Activated CD8-positive, alpha-beta memory T cell treated with anti-CD3 and anti-CD28 coated beads, Interleukin-2, amount 50 U/mL, for 1 hour (primary cell): Measurements from ENCODE around the gene RGS11.
"Not testable (repeated sequence)": the region's sequence is repeated elsewhere in the genome, so short reads cannot be mapped to it uniquely, and the experiment has no call there.

Experiments used
- DNase-seq: peaks from one replicate; pipeline ENCODE4 v3.0.0-alpha.2; 2020; ENCODE audit errors: extremely low read depth

RGS11 gene

GRCh38 chr16:263182-263774, 12.5 kb downstream of the RGS11 start:
- DNase-seq = no peak

GRCh38 chr16:262121-262745, 13.5 kb downstream of the RGS11 start:
- DNase-seq = no peak

- no peak for DNase-seq
Observed at GRCh38 chr16:261031-261691, 14.6 kb downstream of the RGS11 start.

GRCh38 chr16:260326-260725, 15.4 kb downstream of the RGS11 start:
- no peak for DNase-seq

- DNase-seq = no peak
Observed at GRCh38 chr16:259814-260253, 15.9 kb downstream of the RGS11 start.

GRCh38 chr16:259226-259625, 16.5 kb downstream of the RGS11 start:
- no peak for DNase-seq

GRCh38 chr16:258091-258490, 17.7 kb downstream of the RGS11 start:
- DNase-seq = not testable (repeated sequence)

- DNase-seq = no peak
Observed at GRCh38 chr16:255183-255582, 20.6 kb downstream of the RGS11 start.

GRCh38 chr16:254461-254860, 21.3 kb downstream of the RGS11 start:
- no peak for DNase-seq

GRCh38 chr16:253833-254232, 21.9 kb downstream of the RGS11 start:
- DNase-seq = no peak

GRCh38 chr16:252366-253337, 23.1 kb downstream of the RGS11 start:
- DNase-seq = no peak

- DNase-seq = no peak
Observed at GRCh38 chr16:249431-249830, 26.3 kb downstream of the RGS11 start.

GRCh38 chr16:247027-247426, 28.7 kb downstream of the RGS11 start:
- DNase-seq = no peak

- no peak for DNase-seq
Observed at GRCh38 chr16:245105-245504, 30.6 kb downstream of the RGS11 start.

- no peak for DNase-seq
Observed at GRCh38 chr16:243348-243747, 32.4 kb downstream of the RGS11 start.

- no peak for DNase-seq
Observed at GRCh38 chr16:242281-242680, 33.5 kb downstream of the RGS11 start.

GRCh38 chr16:240559-240958, 35.2 kb downstream of the RGS11 start:
- no peak for DNase-seq

GRCh38 chr16:239948-240277, 35.8 kb downstream of the RGS11 start:
- DNase-seq = no peak

- DNase-seq = peak; percentile 89
Observed at GRCh38 chr16:234468-235305, 41.1 kb downstream of the RGS11 start, which contains the start of gene FAM234A. Gene FAM234A (plus strand): TSS chr16:234821. CDS start chr16:254414, 19,593 bp downstream.

- no peak for DNase-seq
Observed at GRCh38 chr16:230949-231348, 44.8 kb downstream of the RGS11 start.

- DNase-seq = not testable (repeated sequence)
Observed at GRCh38 chr16:230351-230750, 45.4 kb downstream of the RGS11 start.
